ENCODE data around the gene UNC13C.
"Not testable (repeated sequence)": the region's sequence is repeated elsewhere in the genome, so short reads cannot be mapped to it uniquely, and the experiment has no call there.

UNC13C gene

DNA sequence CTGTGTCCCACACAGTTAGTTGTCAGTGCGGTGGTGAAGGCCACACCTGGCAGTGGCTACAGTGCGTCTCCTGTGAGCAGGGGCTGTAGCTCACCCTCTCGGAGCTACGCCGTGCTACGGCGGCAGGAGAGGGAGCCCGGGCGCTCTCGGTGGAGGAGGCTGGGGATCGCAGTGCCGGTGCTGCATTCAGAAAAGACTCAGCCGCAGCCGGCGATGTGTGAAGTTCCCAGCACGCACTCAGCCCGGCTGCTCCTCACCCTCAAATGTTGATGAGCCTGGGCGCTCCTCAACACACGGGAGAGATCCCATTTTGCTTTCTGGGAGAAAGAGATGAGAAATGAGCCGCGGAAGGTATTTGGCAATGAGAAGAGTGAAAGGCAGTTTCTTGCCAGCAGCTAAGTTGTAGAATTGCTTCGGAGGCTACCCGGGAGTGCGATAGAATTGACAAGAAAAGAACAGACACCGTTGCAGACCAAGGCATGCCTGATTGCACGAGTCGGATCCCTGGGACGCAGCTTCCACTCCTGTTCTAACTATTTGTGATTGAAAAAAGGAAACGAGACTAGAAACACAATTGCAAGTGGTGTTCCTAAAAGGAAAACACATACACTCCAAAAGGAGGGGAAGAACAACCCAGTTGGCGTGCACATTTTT is at the start of gene UNC13C:
Gene UNC13C (plus strand): TSS at position 189 of the 654 bp plus-strand sequence. CDS start 34,463 bp downstream, outside the sequence.
- H3K9me3 ChIP-seq (ENCODE audit: control insufficient read depth, low read length): no peaks in the 10 kb centered on the region
- no peak within 1 kb of the TSS for H3K9ac ChIP-seq (ENCODE audit: low read length)
- H3K27me3 ChIP-seq (ENCODE audit: control insufficient read depth, insufficient read depth, low read length): peaks cover 14% of the 10 kb centered on the region
- H3K36me3 ChIP-seq (ENCODE audit: control insufficient read depth, insufficient read depth, low read length): no peaks in the 10 kb centered on the region
- H3K4me1 ChIP-seq (ENCODE audit: control insufficient read depth, insufficient read depth, low read length): no peaks in the 10 kb centered on the region
- no peak within 1 kb of the TSS for H3K4me3 ChIP-seq (ENCODE audit: low read length)

DNA sequence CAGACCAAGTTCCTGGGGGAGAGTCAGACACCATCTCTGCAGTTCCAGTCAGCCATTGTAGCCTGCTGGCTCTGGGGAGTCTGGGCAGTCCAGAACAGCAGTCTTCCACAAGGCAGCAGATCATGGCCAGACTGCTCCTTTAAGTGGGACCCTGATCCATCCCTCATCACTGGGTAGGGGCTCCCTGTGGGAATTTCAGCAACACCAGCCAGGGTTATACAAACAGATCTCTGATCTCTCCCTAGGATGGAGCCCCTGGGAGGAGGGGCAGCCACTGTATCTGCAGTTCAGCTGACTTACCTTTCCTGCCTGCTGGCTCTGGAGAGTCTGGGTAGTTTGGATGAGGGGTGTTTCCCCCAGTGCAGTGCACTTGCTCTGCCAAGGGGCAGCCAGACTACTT is 42.1 kb upstream of the UNC13C start:
- Histone ChIP-seq H3K27me3 (ENCODE audit: control insufficient read depth, insufficient read depth, low read length) (no peaks in the 10 kb centered on the region), H3K36me3 (ENCODE audit: control insufficient read depth, insufficient read depth, low read length) (no peaks in the 10 kb centered on the region), H3K9ac (ENCODE audit: low read length) (no peak overlapping the region), H3K4me1 (ENCODE audit: control insufficient read depth, insufficient read depth, low read length) (peaks cover 6% of the 10 kb centered on the region), H3K4me3 (ENCODE audit: low read length) (no peak overlapping the region), H3K9me3 (ENCODE audit: control insufficient read depth, low read length) (no peaks in the 10 kb centered on the region)

DNA sequence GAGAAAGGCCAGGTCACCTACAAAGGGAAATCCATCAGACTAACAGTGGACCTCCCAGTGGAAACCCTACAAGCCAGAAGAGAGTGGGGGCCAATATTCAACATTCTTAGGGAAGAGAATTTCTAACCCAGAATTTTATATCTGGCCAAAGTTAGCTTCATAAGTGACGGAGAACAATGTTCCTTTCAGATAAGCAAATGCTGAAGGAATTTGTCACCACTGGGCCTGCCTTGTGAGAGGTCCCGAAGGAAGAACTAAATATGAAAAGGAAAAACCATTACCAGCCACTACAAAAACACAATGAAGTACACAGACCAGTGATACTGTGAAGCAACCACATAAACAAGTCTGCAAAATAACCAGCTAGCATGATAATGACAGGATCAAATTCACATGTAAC is 40.6 kb upstream of the UNC13C start:
- not testable (repeated sequence) for H3K9me3 ChIP-seq (ENCODE audit: control insufficient read depth, low read length); H3K4me3 ChIP-seq (ENCODE audit: low read length); H3K27me3 ChIP-seq (ENCODE audit: control insufficient read depth, insufficient read depth, low read length); H3K4me1 ChIP-seq (ENCODE audit: control insufficient read depth, insufficient read depth, low read length); H3K9ac ChIP-seq (ENCODE audit: low read length); H3K36me3 ChIP-seq (ENCODE audit: control insufficient read depth, insufficient read depth, low read length)

DNA sequence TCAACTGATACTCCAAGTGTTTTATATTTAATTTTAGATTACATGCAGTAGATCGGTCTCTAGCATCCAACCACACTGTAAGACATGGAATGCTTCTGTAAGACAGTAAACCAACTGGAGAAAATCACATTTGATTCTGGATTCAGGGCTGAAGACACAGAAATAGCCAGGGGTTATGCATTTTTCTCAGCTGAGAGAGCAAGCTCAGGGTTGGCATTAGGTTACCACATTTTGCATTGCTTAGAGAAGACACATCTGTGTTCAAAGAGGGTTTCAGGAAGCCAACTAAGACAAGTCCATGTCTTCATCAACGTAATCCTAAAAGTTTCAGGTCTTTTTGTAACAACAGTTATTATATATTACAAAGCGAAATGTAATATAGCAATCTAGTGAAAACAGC is 27.7 kb upstream of the UNC13C start:
- H3K9me3 ChIP-seq (ENCODE audit: control insufficient read depth, low read length): no peaks in the 10 kb centered on the region
- no peak overlapping the region for H3K4me3 ChIP-seq (ENCODE audit: low read length)
- H3K36me3 ChIP-seq (ENCODE audit: control insufficient read depth, insufficient read depth, low read length): no peaks in the 10 kb centered on the region
- H3K4me1 ChIP-seq (ENCODE audit: control insufficient read depth, insufficient read depth, low read length): no peaks in the 10 kb centered on the region
- no peak overlapping the region for H3K9ac ChIP-seq (ENCODE audit: low read length)
- H3K27me3 ChIP-seq (ENCODE audit: control insufficient read depth, insufficient read depth, low read length): no peaks in the 10 kb centered on the region

DNA sequence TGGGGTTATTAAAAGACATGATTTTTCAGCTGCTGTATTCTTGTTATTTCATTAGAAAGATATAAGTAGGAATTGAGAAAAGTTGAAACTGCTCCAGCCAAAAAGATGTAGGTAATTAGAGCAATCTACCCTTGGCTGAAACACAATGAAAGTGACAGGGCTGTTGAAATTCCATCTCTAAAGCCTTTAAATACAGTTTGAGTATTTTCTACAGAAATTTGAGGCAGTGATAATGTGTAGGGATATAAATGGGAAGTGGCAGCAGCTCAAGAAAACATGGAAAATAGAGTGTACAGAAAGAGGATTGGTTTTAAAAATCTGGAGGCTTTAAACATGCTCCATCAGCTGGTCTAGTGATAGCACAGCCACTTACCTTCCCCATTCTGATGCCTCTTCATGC is 22.8 kb upstream of the UNC13C start:
- no peak overlapping the region for H3K4me3 ChIP-seq (ENCODE audit: low read length)
- H3K36me3 ChIP-seq (ENCODE audit: control insufficient read depth, insufficient read depth, low read length): no peaks in the 10 kb centered on the region
- no peaks in the 10 kb centered on the region for H3K27me3 ChIP-seq (ENCODE audit: control insufficient read depth, insufficient read depth, low read length)
- H3K4me1 ChIP-seq (ENCODE audit: control insufficient read depth, insufficient read depth, low read length): no peaks in the 10 kb centered on the region
- H3K9me3 ChIP-seq (ENCODE audit: control insufficient read depth, low read length): no peaks in the 10 kb centered on the region
- no peak overlapping the region for H3K9ac ChIP-seq (ENCODE audit: low read length)

DNA sequence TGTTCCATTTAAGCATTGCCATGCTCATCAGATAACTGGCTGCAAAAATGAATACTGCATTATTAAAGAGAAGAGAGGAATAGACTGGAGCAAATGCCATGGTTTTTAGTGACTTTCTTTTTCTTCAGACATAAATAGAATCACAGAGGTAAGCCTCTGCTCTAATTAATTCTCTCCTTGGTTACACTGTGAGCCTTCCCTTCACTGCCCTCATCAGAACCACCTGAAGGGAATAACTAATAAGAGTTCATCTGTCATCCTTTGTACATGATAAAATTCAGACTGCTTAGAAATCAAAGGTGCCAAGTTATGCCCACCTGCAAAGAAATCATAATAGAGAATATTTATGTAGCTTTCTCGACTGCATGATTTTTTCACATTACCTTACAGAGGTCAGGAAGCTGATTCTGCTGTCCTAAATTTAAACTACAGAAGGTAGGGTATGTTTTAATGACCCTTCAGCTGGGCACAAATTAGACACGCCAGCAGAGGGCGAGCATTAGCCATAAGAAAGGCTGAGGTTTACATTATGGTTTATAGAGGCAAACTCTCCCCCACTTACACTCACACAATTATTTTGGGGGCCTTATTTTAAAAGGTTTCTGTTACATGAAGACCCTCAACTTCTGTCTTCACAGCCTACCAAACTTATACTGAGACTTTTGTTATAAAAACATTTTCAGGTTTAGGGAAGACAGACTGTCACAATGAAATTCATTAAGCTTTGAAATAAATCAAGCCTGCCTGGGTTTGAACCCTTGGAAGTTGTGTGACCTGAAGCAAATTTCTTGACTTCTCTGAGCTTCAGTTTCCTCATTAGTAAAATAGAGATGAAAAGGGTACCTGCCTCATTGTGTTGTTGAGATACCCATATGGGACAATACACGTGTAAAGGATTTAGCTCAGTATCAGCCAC is 15.3 kb upstream of the UNC13C start:
- H3K4me1 ChIP-seq (ENCODE audit: control insufficient read depth, insufficient read depth, low read length): no peaks in the 10 kb centered on the region
- H3K9ac ChIP-seq (ENCODE audit: low read length): no peak overlapping the region
- no peaks in the 10 kb centered on the region for H3K27me3 ChIP-seq (ENCODE audit: control insufficient read depth, insufficient read depth, low read length)
- H3K36me3 ChIP-seq (ENCODE audit: control insufficient read depth, insufficient read depth, low read length): no peaks in the 10 kb centered on the region
- H3K9me3 ChIP-seq (ENCODE audit: control insufficient read depth, low read length): no peaks in the 10 kb centered on the region
- no peak overlapping the region for H3K4me3 ChIP-seq (ENCODE audit: low read length)

DNA sequence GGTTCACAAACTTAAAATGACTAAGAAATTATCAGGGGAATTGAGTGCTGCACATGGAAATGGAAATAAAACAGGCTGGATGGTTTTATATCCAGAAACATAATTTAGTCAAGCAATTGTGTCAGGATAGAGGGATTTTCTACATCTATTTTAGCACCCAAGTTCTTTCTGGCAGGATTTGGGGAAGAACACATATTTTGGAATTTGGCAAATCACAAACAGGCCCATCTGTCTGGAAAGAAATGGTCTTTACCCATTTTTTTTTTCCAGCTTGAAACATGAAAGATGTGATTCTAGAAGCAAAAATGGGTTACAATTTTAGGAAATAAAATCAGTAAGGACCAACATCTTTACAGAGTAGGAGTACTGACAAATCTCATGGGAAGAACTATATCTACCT is 14.4 kb upstream of the UNC13C start:
- H3K36me3 ChIP-seq (ENCODE audit: control insufficient read depth, insufficient read depth, low read length): no peaks in the 10 kb centered on the region
- H3K4me3 ChIP-seq (ENCODE audit: low read length): no peak overlapping the region

DNA sequence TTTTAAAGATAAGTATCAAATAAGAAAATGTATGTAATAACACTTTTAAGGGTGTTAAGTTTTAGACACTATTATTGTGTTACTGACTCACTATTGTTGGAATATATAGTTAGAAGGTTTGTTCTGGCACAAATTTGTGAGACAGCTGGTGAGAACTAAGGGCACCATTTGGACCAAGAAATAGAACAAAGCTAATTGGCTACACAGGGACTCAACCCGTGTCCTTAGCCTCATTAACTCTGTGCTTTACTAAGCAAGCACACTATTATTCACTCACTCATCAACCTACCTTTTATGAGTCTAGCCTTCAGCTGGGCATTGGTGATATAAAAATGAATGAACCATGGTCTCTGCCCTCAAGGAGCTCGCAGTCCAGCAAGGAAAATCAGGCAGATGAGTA is 4.1 kb upstream of the UNC13C start:
- H3K4me1 ChIP-seq (ENCODE audit: control insufficient read depth, insufficient read depth, low read length): no peaks in the 10 kb centered on the region
- peaks cover 14% of the 10 kb centered on the region for H3K27me3 ChIP-seq (ENCODE audit: control insufficient read depth, insufficient read depth, low read length)
- no peak overlapping the region for H3K9ac ChIP-seq (ENCODE audit: low read length)
- no peaks in the 10 kb centered on the region for H3K9me3 ChIP-seq (ENCODE audit: control insufficient read depth, low read length)
- no peaks in the 10 kb centered on the region for H3K36me3 ChIP-seq (ENCODE audit: control insufficient read depth, insufficient read depth, low read length)
- H3K4me3 ChIP-seq (ENCODE audit: low read length): no peak overlapping the region

More for the DNA sequence above, 14.4 kb upstream of the UNC13C start:
- Histone ChIP-seq H3K9me3 (ENCODE audit: control insufficient read depth, low read length) (no peaks in the 10 kb centered on the region), H3K9ac (ENCODE audit: low read length) (no peak overlapping the region), H3K27me3 (ENCODE audit: control insufficient read depth, insufficient read depth, low read length) (no peaks in the 10 kb centered on the region), H3K4me1 (ENCODE audit: control insufficient read depth, insufficient read depth, low read length) (no peaks in the 10 kb centered on the region)

DNA sequence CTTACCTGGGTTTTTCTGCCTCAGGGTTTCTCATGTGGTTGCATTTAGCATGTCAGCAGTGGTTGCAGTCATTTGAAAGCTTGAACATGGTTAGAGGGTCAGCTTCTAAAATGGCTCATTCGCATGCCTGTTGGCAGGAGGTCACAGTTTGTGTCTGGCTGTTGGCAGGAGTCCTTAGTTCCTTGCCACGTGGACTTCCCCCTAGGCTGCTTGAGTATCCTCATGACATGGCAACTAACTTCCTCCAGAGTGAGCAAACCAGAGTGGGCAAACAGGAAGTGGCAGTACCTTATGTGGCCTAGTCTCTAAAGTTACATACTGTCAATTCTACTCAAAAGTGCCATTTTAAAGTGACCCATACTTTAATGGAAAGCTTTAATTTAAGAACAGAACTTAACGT is 3.4 kb upstream of the UNC13C start:
- Histone ChIP-seq H3K4me3 (ENCODE audit: low read length) (no peak overlapping the region), H3K4me1 (ENCODE audit: control insufficient read depth, insufficient read depth, low read length) (no peaks in the 10 kb centered on the region), H3K9me3 (ENCODE audit: control insufficient read depth, low read length) (no peaks in the 10 kb centered on the region), H3K36me3 (ENCODE audit: control insufficient read depth, insufficient read depth, low read length) (no peaks in the 10 kb centered on the region), H3K27me3 (ENCODE audit: control insufficient read depth, insufficient read depth, low read length) (peaks cover 14% of the 10 kb centered on the region), H3K9ac (ENCODE audit: low read length) (no peak overlapping the region)

DNA sequence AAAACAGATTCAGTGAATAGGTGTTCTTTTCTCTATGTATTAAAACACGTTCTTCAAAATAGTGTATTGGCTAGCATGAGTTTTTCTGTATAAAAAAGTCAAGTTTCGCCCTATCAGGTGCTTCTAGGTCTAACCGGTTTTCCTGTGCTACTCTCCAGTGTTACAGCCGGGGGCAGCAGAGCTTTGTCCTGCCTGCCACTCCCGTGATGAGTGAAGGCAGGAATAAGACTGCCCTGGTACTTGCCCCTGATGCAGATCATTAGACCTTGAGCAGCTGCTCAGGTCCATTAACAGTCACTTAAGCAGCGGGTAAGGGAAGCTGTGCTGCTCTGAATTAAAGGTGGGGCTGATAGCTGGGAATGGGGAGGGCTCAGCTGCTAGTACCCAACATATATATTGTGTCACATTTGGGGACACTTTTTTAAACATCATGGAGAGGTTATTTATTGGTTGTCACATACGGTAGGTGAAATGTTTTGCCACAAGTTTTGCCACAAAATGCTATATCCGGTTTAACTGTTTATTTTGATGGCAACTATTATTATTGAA is 1.3 kb upstream of the UNC13C start:
- Histone ChIP-seq H3K9me3 (ENCODE audit: control insufficient read depth, low read length) (no peaks in the 10 kb centered on the region), H3K36me3 (ENCODE audit: control insufficient read depth, insufficient read depth, low read length) (no peaks in the 10 kb centered on the region), H3K4me3 (ENCODE audit: low read length) (no peak overlapping the region)

DNA sequence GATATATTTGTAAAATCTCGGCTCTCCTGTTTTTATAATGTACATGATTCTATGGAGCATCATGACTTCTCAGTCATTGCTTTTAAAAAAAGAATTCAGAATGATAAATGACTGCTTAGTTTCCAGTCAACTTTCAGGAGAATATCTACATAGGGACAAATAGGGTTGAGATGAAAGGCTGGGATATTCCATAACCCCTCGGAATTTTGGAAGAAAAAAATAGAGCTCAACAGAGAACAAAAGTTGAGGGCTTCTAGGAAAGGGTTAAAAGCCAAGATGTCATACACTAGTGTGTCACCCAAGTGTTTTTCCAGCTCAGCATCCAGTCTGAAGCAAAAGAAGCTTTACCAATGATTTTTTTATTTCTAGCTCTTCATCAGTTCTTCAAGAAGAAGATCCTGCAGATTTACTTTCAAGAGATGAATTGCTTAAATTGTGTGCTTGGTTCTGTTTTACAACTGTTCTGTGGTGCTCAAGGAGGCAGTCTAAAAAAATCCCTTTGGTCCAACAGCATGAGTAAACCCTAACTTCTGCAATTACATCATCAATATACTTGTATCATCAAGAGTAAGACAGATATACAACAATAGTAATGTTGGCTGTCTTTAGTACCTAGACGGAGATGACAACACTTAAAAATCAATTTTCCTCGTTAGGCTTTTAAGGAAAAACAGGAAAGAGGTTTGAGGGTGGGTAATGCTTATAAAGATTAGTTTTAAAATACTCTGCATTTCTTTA is 979 bp downstream of the UNC13C start:
- no peak overlapping the region for H3K9ac ChIP-seq (ENCODE audit: low read length)
- H3K4me3 ChIP-seq (ENCODE audit: low read length): no peak overlapping the region

More for the DNA sequence above, 1.3 kb upstream of the UNC13C start:
- no peak overlapping the region for H3K9ac ChIP-seq (ENCODE audit: low read length)
- H3K4me1 ChIP-seq (ENCODE audit: control insufficient read depth, insufficient read depth, low read length): no peaks in the 10 kb centered on the region
- peaks cover 14% of the 10 kb centered on the region for H3K27me3 ChIP-seq (ENCODE audit: control insufficient read depth, insufficient read depth, low read length)

DNA sequence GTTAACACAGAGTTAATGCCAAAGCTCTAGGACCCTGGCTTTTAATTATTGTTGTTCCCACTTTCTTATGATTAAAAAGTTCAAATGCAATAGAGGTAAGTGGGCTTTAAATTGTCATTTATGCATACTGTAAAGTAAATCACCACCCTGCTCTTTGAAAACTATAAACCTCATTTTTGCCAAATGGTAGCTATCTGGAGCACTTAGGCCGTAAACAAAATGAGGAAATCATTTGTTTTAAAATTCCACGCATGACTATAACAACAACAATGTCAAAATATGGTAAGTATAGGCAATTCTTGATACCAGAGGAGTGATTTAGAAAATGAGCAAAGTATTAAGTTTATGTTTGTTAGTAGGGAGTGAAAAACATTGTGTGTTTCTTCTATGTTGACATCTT is 1.8 kb downstream of the UNC13C start:
- Histone ChIP-seq H3K27me3 (ENCODE audit: control insufficient read depth, insufficient read depth, low read length) (peaks cover 14% of the 10 kb centered on the region), H3K36me3 (ENCODE audit: control insufficient read depth, insufficient read depth, low read length) (no peaks in the 10 kb centered on the region), H3K4me3 (ENCODE audit: low read length) (no peak overlapping the region), H3K9ac (ENCODE audit: low read length) (no peak overlapping the region), H3K4me1 (ENCODE audit: control insufficient read depth, insufficient read depth, low read length) (no peaks in the 10 kb centered on the region), H3K9me3 (ENCODE audit: control insufficient read depth, low read length) (no peaks in the 10 kb centered on the region)

More for the DNA sequence above, 979 bp downstream of the UNC13C start:
- no peaks in the 10 kb centered on the region for H3K9me3 ChIP-seq (ENCODE audit: control insufficient read depth, low read length)
- H3K36me3 ChIP-seq (ENCODE audit: control insufficient read depth, insufficient read depth, low read length): no peaks in the 10 kb centered on the region
- no peaks in the 10 kb centered on the region for H3K4me1 ChIP-seq (ENCODE audit: control insufficient read depth, insufficient read depth, low read length)
- H3K27me3 ChIP-seq (ENCODE audit: control insufficient read depth, insufficient read depth, low read length): peaks cover 14% of the 10 kb centered on the region

Measured in mucosa of stomach (tissue), 1 donor.